HG03025 (cell line): ENCODE results near the gene P2RX1.

ENCODE experiments used
- ATAC-seq: cut with Tn5 transposase; IDR thresholded peaks from one replicate; pipeline ENCODE4 v1.9.1; 2021; ENCODE audit warnings: mild to moderate bottlenecking, moderate library complexity; ENCODE audit not compliant: unreplicated experiment, low FRiP score

The P2RX1 gene

DNA sequence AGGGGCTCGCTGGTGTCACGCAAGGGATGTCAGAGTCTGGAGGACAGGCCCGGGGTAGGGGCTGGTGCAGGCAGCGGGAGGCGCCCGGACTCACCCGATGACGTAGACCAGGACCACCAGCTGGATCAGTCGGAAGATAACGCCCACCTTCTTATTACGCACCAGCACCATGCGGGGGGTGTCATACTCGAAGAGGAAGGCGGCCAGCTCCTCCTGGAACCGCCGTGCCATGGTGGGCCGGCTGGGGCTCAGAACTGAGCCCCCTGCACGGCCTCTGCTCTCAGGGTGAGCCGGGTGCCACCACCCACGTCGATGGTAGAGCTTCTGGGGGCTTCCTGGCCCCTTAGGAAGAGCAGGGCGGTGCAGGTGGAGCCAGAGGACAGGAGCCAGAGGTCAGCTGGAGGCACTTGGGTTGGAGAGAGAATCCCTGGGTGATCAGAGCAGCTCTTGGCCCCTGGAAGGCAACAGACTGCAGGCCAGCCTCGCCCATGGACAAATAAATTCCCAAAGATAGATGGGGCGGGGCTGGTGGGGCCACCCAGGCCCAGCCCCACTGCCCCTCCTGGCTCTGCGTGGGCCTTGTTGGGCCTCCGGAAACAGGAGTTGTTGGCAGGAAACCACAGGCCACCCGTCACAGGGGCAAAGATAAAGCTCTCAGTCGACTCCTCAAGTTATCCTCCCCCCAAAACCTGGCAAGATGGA lies at the start of gene P2RX1:
P2RX1 (minus strand) TSS at position 471 of the 702 bp plus-strand sequence; CDS start at position 231, 240 bp downstream.
- ATAC-seq, result no peak

DNA sequence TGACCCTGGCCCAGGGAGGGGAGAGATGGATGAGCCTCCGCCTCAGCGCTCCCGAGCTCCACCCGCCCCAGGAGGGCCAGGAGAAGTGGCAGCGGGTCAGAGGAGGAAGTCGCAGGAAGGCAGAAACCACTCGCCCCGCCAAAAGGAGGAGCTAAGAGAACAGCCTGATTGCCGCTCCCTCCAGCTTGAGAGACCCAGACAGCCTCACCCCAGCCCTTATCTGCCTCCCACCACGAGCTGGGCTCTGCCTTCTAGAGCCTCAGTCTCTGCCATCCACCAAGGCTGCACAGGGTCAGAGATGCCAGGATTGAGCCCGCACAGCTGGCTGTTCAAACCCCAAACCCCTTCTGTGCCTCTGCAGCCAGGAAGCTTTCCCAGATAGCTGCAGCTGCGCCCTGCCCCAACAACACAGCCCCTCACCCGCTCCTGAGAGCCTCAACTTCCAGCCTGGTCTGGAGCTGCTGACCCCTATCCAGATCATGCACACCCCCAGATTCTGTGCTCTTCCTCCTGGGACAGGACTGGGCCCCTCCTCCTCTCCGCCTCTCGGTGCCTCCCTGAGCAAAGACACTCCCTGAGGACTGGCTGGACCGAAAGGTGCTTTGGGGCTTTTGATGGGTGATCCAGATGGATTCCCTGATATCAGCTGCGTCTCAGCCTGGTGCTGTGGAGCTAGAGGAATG lies 49.0 kb upstream of the P2RX1 start:
- ATAC-seq, result no peak

DNA sequence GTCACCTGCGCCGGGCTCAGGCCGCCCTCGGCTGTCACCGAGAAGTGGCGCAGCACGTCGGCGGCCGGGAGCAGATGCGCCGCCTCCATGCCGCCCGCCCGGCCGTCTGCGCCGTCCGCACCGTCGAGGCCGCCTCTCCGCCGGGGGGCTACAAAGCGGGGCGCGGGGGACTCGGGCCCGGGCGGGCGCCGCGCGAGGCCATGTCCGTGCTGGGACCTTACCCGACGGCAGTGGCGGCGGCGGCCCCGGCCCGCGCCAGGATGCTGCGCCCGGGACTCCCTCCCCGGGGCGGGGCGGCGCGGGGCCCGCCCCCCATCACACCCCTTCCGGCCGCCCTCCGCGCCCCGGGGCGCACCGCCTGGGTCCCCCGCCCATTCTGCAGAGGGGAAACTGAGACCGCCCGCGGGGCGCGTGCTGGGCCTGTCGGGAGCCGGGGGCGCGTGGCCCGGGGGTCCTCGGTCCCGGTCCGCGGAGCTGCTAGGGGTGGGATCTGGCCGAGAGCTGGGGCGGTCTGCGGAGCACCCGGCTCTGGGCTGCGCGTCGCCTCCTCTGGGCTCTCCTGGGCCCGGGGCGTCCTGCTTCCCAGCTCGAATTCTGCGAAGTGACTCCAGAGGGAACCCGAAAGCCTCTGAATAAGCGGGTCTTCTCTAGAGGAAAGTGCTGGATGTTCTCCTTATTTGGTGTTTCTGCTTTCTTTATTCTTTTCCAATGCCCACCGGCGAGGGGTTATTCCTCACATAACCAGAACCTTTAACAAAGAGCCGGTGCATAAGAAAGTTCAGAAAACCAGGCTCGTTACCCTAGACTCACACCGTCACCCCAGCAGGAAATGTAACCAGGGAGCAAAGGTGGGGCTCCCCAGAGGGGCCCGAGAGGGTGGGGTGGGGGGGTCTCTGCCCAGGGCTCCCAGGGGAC lies 48.2 kb upstream of the P2RX1 start, which contains the start of gene ATP2A3:
ATP2A3 (minus strand) TSS at position 235 of the 915 bp plus-strand sequence; CDS start at position 89, 146 bp downstream.
- ATAC-seq, result peak; percentile 43

DNA sequence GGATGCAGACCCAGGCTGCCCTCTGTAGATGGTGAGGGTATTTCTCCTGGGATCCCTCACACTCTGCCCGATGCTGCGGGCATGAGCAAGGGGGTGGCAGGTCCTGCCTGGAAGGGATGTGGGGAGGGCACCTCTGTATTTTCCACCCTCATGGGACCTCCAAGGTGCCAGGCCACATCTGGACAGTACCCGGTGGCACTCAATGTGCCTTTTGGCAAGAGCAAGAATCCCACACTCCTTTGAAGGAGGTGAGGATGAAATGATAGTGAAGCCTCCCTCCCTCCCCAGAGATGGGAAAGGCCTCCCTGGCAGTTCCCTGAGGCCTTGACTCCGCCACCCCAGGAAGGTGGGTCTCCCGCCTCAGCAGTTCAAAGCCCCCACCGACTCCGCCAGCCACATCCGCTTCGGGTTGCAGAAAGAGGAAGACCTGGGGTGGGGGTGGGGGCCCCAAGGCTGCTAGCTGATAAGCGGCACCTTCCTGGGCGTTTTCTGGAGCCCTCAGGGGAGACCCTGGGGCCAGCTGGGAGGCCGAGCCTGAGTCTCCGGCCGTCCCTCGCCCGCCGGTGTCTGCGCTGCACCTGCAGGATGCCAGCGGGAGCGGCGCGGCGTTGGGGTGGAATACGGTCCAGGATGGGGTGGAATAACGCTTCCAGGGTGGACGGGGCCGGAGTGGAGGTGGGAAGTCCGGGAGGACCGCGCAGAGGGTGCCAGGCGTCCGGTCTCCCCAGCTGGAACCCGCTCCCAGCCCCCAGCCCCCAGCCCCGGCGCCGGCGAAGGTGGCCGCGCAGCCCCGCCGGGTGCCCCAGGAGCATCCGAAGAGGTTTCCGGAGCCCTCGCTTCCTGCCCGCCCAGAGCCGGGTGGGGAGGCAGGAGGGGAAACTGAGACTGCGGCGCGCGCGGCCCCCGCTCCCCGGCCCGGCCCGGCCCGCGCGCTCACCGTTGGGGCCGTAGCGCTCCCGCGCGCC lies 47.3 kb upstream of the P2RX1 start:
- peak; percentile 14 for ATAC-seq

DNA sequence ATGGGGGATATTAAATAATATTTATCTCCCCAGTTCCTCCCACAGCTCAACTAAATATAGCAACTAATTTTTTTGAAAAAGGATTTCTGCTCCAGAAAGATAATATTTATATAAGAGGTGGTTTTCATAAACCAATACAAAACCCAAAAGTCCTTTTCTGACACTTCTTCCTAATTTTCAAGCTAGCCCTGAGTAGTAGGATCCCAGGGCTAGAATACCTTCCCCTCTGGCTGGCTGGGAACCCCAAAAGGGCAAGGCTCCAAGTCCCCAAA lies 46.6 kb upstream of the P2RX1 start:
- ATAC-seq, result no peak

DNA sequence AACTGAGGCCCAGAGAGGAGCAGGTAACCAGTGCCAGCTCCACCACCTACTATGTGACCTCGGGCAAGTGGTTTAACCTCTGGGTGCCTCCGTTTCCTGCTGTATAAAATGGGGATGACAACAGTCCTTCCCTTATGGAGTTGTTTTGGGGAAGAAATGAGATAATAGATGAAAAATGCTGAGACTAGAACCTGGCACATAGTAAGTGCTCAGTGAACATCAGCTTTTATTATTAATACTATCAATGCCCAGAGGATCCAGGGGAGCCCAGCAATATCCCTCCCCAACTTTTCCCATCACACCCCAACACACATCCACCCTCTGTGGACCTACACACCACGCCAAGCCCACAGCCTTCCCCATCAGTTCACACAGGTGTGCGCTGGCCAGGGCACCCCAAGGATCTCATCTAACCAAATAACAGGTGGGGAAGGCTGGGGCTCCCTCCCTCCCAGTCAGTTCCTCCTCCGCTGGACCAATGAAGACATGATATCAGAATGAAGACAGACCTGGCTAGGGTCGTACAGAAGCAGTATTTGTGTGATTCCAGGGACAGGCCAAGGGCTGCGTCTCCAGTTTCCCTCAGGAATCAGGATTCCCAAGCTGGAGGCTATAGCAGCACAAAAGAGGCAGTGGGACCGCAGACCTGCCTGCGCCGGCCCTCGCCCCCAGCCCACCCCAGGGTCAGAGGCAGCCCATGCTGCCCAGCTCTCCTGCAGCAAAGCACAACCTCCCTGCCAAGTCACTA lies 46.1 kb upstream of the P2RX1 start:
- ATAC-seq, result no peak

DNA sequence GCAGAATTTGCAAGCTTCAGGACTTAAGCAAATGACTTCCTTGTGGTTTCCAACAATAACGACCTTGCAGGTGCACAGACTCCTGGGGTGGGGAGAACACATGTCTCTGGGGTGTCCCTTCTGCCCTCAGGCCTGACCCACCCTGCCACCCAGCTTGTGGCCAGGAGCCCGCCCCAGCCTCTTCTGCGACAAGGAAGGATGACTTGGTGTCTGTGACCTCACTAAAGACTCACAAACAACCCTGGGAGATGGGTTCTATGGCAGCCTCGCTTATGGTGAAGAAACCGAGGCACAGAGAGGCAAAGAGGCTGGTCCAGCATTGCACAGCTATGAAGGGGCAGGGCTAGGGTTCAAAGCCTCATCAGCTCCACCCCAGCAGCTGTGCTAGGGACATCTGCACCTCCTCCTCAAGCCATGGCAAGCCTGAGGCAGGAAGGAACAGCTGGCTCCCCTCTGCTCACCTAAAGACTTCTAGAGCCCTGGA lies 45.3 kb upstream of the P2RX1 start:
- ATAC-seq, result no peak

DNA sequence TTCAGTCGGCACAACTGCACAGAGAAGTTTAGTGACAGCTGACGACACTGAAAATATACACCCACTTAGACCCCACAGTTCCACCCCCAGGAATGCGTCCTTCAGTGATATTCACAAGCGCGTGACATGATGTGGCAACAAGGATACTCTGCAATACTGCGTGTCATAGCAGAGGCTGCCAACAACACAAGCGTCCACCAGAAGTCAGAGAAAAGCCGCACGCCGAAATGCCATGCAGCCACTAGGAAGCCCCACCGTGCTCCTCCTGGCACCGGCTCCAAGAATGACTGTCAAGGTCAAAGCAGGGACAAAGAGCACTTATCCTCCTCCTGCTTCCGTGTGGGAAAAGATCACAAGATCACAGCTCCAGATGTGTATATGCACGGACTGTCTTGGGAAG lies 44.5 kb upstream of the P2RX1 start:
- ATAC-seq, result no peak

DNA sequence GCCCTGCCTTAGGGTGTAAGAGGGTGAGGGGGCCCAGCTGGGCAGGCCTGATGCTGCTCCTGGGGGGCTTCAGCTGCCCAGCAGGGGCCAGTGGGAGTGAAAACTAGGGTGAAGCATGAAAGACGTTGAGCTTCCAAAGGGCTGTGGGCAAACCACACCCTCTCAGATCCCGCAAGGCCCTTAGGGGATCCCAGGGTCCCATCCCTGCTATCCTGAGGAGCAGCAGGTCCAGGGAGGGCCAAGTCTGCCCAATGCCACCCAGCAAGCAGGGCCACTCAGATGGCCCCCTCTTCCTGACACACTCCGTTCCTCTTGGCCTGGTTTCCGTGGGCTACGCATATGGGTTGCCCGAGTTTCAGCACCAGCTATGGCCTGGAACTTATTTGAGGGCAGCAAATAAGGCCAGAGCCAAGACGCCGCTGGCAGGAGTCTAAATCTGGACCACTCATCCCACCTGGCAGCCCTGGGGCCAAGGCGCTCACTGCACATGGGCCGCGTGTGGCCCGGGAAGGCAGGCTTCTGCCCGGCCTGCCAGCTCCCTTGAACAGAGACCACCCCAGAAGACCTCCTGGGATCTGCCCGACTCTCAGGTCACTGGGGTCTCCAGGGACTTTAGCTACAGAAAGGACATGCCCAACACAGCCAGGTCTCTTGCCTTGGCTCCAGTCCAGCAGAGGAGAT lies 43.8 kb upstream of the P2RX1 start:
- ATAC-seq, result no peak

DNA sequence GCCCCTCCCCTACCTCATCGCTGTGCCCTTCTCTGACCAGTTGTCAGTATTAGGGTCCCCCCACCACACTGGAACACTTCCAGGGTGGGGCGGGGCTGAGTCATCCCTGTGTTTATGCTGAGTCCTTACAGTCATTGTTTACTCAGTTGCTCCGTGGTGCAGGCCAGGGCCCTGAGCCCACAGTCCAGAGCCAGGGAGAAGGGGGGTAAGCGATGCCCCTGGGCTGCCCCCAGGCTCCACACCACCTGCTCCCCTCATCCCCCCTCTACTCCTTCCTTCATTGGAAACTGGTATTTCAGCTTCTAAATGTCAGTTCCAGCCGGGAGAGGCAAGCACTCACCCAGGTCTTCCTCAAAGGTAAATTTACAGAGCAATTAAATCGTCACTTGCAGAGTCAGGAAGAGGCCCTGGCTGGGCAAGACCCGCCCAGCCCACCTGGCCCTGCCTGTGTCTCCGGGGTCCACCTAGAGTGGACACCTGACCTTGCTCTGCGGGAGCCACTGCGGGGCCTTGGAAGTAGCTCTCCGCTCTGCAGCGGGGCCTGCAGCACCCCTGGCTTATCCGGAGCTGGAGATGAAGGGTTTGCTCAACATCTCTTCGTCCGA lies 43.1 kb upstream of the P2RX1 start:
- no peak for ATAC-seq

DNA sequence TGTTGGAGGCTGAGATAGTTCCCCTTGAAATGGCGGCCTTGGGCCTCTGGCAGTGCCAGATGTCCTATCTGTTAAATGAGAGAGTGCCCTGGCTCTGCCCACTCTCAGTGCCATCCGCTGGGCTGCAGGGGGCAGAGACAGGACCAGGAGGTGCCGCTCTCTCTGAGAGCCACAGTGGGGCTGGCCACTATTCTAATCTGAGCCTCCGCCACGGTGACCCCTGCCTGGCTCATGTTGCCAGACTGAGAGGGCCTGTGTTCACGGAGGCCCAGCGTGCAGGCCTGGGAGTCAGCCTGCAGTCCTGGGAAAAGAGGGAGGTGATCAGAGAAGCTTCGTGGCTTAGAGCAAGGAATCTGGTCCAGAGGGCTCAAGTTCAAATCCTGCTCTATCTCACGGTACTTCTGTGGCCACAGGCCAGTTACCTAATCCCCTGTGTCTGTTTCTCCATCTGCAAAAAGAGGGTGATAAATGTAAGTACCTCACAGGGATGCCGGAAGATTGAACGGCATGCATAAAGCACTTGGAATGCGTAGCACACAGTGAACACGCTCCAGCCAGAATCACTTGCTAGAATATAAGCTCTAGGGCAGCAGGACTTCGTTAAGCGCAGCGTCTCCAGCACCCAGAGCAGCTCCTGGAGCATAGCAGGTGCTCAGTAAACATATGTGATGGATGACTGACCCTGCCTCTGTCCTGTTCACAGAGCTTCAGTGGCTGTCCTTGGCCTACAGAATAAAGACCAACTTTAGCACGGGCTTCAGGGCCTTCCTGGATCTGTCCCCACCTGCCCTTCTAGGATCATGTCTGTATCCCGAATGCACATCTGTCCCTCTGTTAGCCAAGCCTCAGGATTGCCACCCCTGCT lies 41.7 kb upstream of the P2RX1 start:
- ATAC-seq, result no peak

DNA sequence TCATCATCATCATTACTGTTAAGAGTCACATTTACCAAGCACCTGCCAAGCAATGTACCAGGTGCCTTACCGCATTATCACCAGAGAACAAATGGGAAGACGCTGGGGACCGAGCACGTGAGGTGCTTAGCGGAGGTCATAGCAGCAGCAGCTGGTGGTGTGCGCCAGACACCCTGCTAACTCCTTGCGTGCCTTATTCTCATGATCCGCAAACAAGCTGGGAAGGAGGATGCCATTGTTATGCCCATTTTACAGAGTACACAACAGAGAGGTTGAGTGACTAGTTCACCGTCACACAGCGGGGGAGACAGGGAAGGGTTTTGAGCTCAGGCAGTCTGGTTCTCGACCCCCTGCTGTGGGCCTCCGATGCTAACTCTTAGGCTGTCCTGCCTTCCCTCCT lies 40.7 kb upstream of the P2RX1 start:
- ATAC-seq, result no peak

DNA sequence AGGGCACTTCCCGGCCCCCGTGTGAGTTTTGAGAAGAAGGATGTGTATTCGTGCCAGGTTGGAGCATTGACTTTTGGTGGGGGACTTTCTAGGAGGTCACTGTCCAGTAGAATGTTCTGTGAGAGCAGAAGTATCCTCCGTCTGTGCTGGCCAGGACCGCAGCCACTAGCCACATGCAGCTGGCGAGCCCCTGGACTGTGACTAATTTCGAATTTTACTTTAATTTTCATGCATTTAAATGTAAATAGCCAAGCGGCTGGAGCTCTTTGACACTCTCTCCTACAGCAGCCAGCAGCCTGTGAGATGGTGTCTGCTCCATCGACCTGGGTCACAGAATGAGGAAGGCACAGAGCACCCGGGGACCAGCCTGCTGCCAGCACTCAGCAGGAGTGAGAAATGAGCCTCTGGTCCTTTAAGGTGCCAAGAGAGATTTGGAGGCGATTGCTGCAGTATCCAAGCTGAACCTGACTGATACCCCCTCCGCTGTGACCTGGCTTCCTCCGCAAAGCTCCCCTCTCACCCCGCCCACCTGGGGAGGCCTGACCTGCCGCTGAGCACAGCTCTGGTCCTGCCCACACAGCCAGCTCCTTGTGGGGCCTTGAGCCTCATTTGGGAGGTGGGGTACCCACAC lies 40.2 kb upstream of the P2RX1 start:
- no peak for ATAC-seq

DNA sequence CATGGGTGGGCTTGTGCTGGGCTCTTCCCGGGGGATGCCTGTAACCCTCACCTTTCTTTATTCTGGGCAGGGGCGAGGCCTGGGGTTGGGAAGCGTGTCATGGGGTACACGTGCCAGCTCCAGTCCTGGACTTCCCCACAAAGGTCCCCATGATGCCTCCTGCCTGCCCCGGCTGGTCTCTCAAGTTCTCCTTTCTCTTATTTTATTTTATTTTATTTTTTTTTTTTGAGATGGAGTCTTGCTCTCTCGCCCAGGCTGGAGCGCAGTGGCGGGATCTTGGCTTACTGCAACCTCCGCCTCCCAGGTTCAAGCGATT lies 39.4 kb upstream of the P2RX1 start:
- ATAC-seq, result no peak

DNA sequence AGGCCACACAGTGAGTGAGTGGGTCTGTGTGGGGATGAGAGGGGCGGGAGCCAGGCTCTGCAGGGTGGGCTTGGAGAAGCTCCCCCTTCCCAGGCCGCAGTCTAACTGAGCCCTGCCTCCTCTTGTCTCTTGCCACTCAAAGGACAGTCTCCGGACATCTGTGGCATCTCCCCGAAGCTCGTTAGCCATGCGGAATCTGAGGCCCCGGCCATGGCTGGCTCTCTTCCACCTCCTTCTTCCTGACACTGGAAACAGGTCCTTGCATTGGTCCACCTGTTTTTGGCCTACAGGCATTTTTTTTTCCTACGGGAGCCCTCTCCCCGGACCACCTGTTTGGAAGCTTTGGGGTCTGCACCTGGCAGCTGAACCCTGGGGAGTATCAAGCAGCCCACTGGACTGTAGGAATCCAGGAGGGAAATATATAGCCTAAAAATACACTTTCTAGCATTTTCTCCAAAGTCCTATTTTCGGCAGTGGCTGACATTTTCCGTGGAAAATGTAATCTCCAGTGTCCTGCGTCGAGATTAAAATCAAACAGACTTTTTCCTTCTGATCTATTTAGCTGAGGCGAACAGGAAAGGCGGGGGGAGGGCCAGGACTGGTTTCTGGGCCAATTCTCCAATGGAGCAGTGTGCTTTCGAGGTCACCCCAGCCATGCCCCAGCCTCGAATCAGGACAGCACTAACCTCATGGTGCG lies 38.9 kb upstream of the P2RX1 start:
- no peak for ATAC-seq

DNA sequence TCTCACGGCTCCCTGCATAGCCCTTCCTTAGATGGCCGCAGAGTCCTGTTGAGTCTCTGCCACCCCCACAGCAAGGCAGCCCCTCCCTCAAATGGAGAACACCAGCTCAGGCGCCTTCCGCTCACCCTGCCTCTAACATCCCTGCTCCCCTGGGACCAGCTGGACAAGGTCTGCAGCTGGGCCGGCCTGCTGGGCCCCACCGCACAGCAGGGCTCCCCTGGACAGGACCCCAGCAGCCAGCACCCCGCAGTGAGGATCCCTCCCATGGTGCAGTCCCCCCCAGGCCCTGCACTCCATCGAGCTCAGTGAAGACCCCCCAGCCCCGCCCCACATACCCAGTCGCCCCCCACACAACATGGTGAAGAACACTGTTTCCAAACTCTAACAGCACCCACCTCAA lies 37.8 kb upstream of the P2RX1 start:
- no peak for ATAC-seq

DNA sequence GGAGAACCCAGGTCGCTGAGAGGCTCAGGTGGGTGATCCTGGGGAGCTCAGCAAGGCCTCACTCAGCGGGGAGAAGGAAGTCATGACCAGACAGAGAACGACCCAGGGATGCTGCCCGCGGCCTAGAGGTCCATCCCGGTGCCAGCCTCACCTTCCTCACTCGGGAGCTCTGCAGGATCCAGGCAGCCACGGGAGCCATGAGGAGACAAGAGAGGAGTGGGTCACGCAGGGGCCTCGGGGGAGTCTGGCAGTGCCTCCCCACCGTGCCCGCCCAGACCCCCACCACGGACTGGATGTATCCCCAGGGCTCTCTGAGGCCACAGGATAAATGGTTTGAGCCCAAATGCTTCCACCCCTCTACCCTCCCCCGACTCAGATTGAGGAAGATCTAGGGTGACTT lies 37.3 kb upstream of the P2RX1 start:
- no peak for ATAC-seq
